Astrocyte (in vitro differentiated cells and primary cell): ENCODE measurements around the gene MCF2L. TPM values are rescaled to one million over a fixed set of nuclear protein-coding genes. Genes with fewer than 3 reads are reported as not detected.

Experiments used
- DNase-seq: peaks from one replicate; pipeline ENCODE4 v3.0.0-alpha.2; 2010; ENCODE audit warnings: low read depth
- FAIRE-seq: peaks from 2 replicates; lab custom pipeline; 2011; peaks lifted over from hg19 to GRCh38; lab: Jason Lieb, UNC
- H2AFZ ChIP-seq: 2 replicates; pipeline ENCODE4 v1.6.0; 2012; ENCODE audit warnings: low read depth, low read length, inconsistent platforms
- H3K27ac ChIP-seq: 2 replicates; pipeline ENCODE4 v1.5.1; 2011; ENCODE audit warnings: low read depth, low read length, inconsistent platforms
- H3K27me3 ChIP-seq: 2 replicates; pipeline ENCODE4 v1.6.0; 2011; ENCODE audit warnings: low read length, inconsistent platforms; ENCODE audit not compliant: insufficient read depth
- H3K36me3 ChIP-seq: 2 replicates; pipeline ENCODE4 v1.5.1; 2011; ENCODE audit warnings: low read length, inconsistent platforms; ENCODE audit not compliant: insufficient read depth
- H3K4me1 ChIP-seq: 2 replicates; pipeline ENCODE4 v1.5.1; 2011; ENCODE audit warnings: low read length, inconsistent platforms; ENCODE audit not compliant: insufficient read depth
- H3K4me2 ChIP-seq: 2 replicates; pipeline ENCODE4 v1.6.0; 2012; ENCODE audit warnings: low read length, inconsistent platforms
- H3K4me3 ChIP-seq: 2 replicates; pipeline ENCODE4 v1.5.1; 2011; ENCODE audit warnings: low read depth, mild to moderate bottlenecking, low read length, inconsistent platforms; ENCODE audit not compliant: insufficient read depth
- H3K79me2 ChIP-seq: 2 replicates; pipeline ENCODE4 v1.6.0; 2012; ENCODE audit warnings: mild to moderate bottlenecking, low read length, inconsistent platforms; ENCODE audit not compliant: insufficient read depth
- H3K9ac ChIP-seq: 2 replicates; pipeline ENCODE4 v1.6.0; 2012; ENCODE audit warnings: mild to moderate bottlenecking, low read length, inconsistent platforms
- H3K9me3 ChIP-seq: 2 replicates; pipeline ENCODE4 v1.5.1; 2012; ENCODE audit warnings: low read depth, mild to moderate bottlenecking, low read length, inconsistent platforms; ENCODE audit not compliant: insufficient read depth
- H4K20me1 ChIP-seq: 2 replicates; pipeline ENCODE4 v1.6.0; 2012; ENCODE audit warnings: low read length, inconsistent platforms; ENCODE audit not compliant: insufficient read depth
- H3K27ac Mint-ChIP-seq: one replicate; pipeline ENCODE4 v1.8.0; 2021; ENCODE audit warnings: mild to moderate bottlenecking, mixed read lengths; ENCODE audit not compliant: unreplicated experiment
- H3K27me3 Mint-ChIP-seq: one replicate; pipeline ENCODE4 v1.8.0; 2021; ENCODE audit warnings: low read depth, mixed read lengths; ENCODE audit not compliant: unreplicated experiment
- H3K36me3 Mint-ChIP-seq: one replicate; pipeline ENCODE4 v1.8.0; 2021; ENCODE audit warnings: low read depth, mixed read lengths; ENCODE audit not compliant: unreplicated experiment
- H3K4me1 Mint-ChIP-seq: one replicate; pipeline ENCODE4 v1.8.0; 2021; ENCODE audit warnings: low read depth, mixed read lengths; ENCODE audit not compliant: unreplicated experiment
- H3K4me3 Mint-ChIP-seq: one replicate; pipeline ENCODE4 v1.8.0; 2021; ENCODE audit warnings: mild to moderate bottlenecking, moderate library complexity, mixed read lengths; ENCODE audit not compliant: unreplicated experiment
- H3K9me3 Mint-ChIP-seq: one replicate; pipeline ENCODE4 v1.8.0; 2021; ENCODE audit warnings: mild to moderate bottlenecking, mixed read lengths; ENCODE audit not compliant: unreplicated experiment
- EZH2 ChIP-seq: IDR thresholded peaks from 2 replicates; pipeline ENCODE4 v1.6.1; 2012; ENCODE audit warnings: mild to moderate bottlenecking, low read length, inconsistent platforms; ENCODE audit not compliant: insufficient read depth
- total RNA-seq: library from RNA; stranded (reverse); gene quantifications from 2 replicates; pipeline ENCODE4 v1.2.1, GENCODE V29; 2021
- TF ChIP-seq, protein P1 (sequence below): IDR thresholded peaks from 2 replicates; pipeline ENCODE4 v1.5.1; 2011; ENCODE audit warnings: low read depth, mild to moderate bottlenecking, inconsistent platforms, low read length, moderate library complexity; ENCODE audit not compliant: insufficient read depth

The MCF2L gene
- total RNA-seq, 1 donor from 2014 or later: 3.4 TPM

DNA sequence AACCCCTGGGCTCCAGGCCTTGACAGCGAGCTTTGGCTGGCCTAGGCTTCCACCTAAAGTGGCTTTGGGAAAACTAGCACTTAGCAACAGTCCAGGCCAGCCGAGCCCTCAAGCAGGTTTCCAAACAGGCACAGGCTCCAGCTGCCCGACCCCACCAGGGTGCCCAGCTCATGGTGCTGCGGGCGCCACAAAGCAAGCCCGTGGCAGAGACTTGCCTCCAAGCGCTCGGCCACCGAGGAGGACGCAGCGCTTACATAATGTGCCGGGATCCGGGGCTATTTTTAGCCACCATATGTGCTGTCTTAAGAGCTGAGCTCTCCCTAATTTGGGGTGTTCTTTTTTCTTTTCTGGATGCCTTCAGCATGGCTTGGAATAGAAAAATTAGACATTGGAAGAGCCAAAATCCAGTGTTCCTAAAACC lies 80.5 kb downstream of the MCF2L start:
- TF ChIP-seq, protein P1, sequence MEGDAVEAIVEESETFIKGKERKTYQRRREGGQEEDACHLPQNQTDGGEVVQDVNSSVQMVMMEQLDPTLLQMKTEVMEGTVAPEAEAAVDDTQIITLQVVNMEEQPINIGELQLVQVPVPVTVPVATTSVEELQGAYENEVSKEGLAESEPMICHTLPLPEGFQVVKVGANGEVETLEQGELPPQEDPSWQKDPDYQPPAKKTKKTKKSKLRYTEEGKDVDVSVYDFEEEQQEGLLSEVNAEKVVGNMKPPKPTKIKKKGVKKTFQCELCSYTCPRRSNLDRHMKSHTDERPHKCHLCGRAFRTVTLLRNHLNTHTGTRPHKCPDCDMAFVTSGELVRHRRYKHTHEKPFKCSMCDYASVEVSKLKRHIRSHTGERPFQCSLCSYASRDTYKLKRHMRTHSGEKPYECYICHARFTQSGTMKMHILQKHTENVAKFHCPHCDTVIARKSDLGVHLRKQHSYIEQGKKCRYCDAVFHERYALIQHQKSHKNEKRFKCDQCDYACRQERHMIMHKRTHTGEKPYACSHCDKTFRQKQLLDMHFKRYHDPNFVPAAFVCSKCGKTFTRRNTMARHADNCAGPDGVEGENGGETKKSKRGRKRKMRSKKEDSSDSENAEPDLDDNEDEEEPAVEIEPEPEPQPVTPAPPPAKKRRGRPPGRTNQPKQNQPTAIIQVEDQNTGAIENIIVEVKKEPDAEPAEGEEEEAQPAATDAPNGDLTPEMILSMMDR: no peak
- TF ChIP-seq EZH2: no peak
- no peak overlapping the region for H3K9ac ChIP-seq
- no peak overlapping the region for H3K4me3 ChIP-seq
- Mint-ChIP-seq H3K27me3 (peaks cover 48% of the 10 kb centered on the region), H3K27ac (no peak overlapping the region), H3K4me3 (no peak overlapping the region), H3K4me1 (peaks cover 1% of the 10 kb centered on the region), H3K36me3 (peaks cover 2% of the 10 kb centered on the region), H3K9me3 (peaks cover 4% of the 10 kb centered on the region)
- no peaks in the 10 kb centered on the region for H3K79me2 ChIP-seq
- DNase-seq (no peak), FAIRE-seq (no peak)
- no peak overlapping the region for H3K4me2 ChIP-seq
- H3K4me1 ChIP-seq: no peaks in the 10 kb centered on the region
- H3K9me3 ChIP-seq: peaks cover 4% of the 10 kb centered on the region
- no peaks in the 10 kb centered on the region for H4K20me1 ChIP-seq
- peaks cover 43% of the 10 kb centered on the region for H3K27me3 ChIP-seq
- no peak overlapping the region for H2AFZ ChIP-seq
- no peak overlapping the region for H3K27ac ChIP-seq
- H3K36me3 ChIP-seq: no peaks in the 10 kb centered on the region

DNA sequence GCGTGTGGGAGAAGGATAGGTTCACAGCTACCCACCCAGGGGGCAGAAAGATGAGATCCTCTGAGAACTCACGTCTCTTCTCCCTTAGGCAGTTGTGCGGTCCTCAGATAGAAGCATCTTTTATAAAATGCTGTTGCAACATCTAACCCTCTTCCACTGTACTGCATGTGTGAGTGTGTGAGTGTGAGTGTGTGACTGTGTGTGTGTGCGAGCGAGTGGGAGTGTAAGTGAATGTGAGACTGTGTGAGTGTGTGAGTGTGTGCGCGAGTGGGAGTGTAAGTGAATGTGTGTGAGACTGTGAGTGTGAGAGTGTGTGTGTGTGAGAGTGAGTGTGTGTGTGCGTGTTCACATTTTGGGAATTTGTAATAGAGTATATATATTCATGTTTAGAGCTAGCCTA lies 81.0 kb downstream of the MCF2L start:
- no peaks in the 10 kb centered on the region for H4K20me1 ChIP-seq
- H3K27me3 ChIP-seq: peaks cover 45% of the 10 kb centered on the region
- Mint-ChIP-seq H3K36me3 (peaks cover 2% of the 10 kb centered on the region), H3K4me3 (no peak overlapping the region), H3K9me3 (peaks cover 4% of the 10 kb centered on the region), H3K27me3 (peaks cover 50% of the 10 kb centered on the region), H3K4me1 (no peaks in the 10 kb centered on the region), H3K27ac (no peak overlapping the region)
- no peaks in the 10 kb centered on the region for H3K4me1 ChIP-seq
- TF ChIP-seq, protein P1: no peak
- no peak for TF ChIP-seq EZH2
- no peak overlapping the region for H3K4me3 ChIP-seq
- H3K9ac ChIP-seq: no peak overlapping the region
- no peak overlapping the region for H2AFZ ChIP-seq
- FAIRE-seq: no peak
- no peak for DNase-seq
- H3K36me3 ChIP-seq: no peaks in the 10 kb centered on the region
- no peaks in the 10 kb centered on the region for H3K79me2 ChIP-seq
- H3K9me3 ChIP-seq: peaks cover 4% of the 10 kb centered on the region
- no peak overlapping the region for H3K4me2 ChIP-seq
- no peak overlapping the region for H3K27ac ChIP-seq

DNA sequence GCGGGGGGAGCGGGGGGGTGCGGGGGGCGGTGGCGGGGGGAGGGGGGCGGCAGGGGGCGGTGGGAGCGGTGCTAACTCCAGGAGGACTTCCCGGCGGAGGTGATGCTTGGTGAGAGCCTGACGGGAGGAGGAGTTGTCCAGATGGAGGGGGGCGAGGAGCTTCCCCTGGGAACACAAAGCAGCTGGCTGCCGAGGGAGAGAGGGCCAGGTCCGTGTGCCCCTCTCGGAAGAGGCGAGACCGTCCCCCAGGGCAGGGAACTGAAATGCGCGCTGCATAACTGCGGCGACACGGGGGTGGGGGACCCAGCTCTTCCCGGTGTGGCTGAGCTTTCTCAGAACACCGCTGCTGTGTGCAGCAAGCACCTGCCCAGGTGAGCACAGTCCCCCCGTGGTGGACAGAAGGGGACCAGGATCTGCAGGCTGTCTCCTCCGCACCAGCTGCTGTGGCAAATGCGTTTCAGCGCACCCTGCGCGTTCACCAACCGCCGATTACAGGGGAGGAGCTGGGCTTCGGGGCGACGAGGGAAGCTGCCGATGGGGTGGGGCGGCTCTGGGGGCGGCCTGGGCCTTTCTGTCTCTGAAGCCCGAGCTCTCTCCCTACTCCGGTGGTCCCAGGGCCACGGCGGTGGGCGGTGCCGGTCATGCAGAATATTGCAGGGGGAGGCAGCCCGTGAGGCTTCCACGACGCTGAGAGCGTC lies 81.9 kb downstream of the MCF2L start:
- no peak overlapping the region for H3K27ac ChIP-seq
- DNase-seq (no peak), FAIRE-seq (no peak)
- no peaks in the 10 kb centered on the region for H4K20me1 ChIP-seq
- no peaks in the 10 kb centered on the region for H3K4me1 Mint-ChIP-seq
- H3K9me3 ChIP-seq: peaks cover 4% of the 10 kb centered on the region
- no peak overlapping the region for H3K27ac Mint-ChIP-seq
- no peak overlapping the region for H3K4me3 Mint-ChIP-seq
- H3K27me3 ChIP-seq: peaks cover 48% of the 10 kb centered on the region
- no peaks in the 10 kb centered on the region for H3K4me1 ChIP-seq
- H3K36me3 ChIP-seq: no peaks in the 10 kb centered on the region
- H3K36me3 Mint-ChIP-seq: peaks cover 2% of the 10 kb centered on the region
- H3K9ac ChIP-seq: no peak overlapping the region
- H3K9me3 Mint-ChIP-seq: peaks cover 4% of the 10 kb centered on the region
- H3K4me3 ChIP-seq: no peak overlapping the region
- peaks cover 50% of the 10 kb centered on the region for H3K27me3 Mint-ChIP-seq
- peak; percentile 82 for TF ChIP-seq EZH2
- TF ChIP-seq, protein P1: no peak
- H2AFZ ChIP-seq: peak overlapping the region; percentile 26
- no peaks in the 10 kb centered on the region for H3K79me2 ChIP-seq
- H3K4me2 ChIP-seq: no peak overlapping the region
